ENCODE data around the gene VPS35.

- TF ChIP-seq POLR2A (IDR thresholded peaks at IDR 0.05; ENCODE audit: low read depth, low read length) = no peak
- TF ChIP-seq POLR2AphosphoS5 (IDR thresholded peaks at IDR 0.05; ENCODE audit: low read depth, low read length) = no peak
- no peak for TF ChIP-seq TAF1 (IDR thresholded peaks at IDR 0.05; ENCODE audit: borderline replicate concordance, low read depth, low read length)
These were observed 29.2 kb upstream of the VPS35 start for GRCh38 chr16:46718214-46718613.
